ENCODE results near the gene INSM1.

Gene INSM1

GRCh38 chr20:20371681-20372080, 3.8 kb downstream of the INSM1 start:
- TF ChIP-seq, protein P1, sequence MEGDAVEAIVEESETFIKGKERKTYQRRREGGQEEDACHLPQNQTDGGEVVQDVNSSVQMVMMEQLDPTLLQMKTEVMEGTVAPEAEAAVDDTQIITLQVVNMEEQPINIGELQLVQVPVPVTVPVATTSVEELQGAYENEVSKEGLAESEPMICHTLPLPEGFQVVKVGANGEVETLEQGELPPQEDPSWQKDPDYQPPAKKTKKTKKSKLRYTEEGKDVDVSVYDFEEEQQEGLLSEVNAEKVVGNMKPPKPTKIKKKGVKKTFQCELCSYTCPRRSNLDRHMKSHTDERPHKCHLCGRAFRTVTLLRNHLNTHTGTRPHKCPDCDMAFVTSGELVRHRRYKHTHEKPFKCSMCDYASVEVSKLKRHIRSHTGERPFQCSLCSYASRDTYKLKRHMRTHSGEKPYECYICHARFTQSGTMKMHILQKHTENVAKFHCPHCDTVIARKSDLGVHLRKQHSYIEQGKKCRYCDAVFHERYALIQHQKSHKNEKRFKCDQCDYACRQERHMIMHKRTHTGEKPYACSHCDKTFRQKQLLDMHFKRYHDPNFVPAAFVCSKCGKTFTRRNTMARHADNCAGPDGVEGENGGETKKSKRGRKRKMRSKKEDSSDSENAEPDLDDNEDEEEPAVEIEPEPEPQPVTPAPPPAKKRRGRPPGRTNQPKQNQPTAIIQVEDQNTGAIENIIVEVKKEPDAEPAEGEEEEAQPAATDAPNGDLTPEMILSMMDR (IDR thresholded peaks at IDR 0.05; ENCODE audit: low read depth, low read length, missing control alignments) = no peak
- no peak overlapping the region for H3K4me3 ChIP-seq (ENCODE audit: low read depth, low read length)
- H3K27ac ChIP-seq = no peak overlapping the region
- in situ Hi-C loops (cut with HindIII; ENCODE audit: low pct_ligation_motif_present, low sequenced_read_pairs) = no loop called here
- DNase-seq = no peak
- no peaks in the 10 kb centered on the region for H3K36me3 ChIP-seq (replicated peaks)
- H3K27me3 ChIP-seq (replicated peaks) = peaks cover 65% of the 10 kb centered on the region

GRCh38 chr20:20373091-20373571, 5.2 kb downstream of the INSM1 start:
- in situ Hi-C loops (cut with HindIII; ENCODE audit: low pct_ligation_motif_present, low sequenced_read_pairs) = no loop called here
- Histone ChIP-seq H3K27ac (no peak overlapping the region), H3K27me3 (replicated peaks) (peaks cover 52% of the 10 kb centered on the region), H3K36me3 (replicated peaks) (no peaks in the 10 kb centered on the region), H3K4me3 (ENCODE audit: low read depth, low read length) (no peak overlapping the region)
- no peak for DNase-seq
- TF ChIP-seq, protein P1 (IDR thresholded peaks at IDR 0.05; ENCODE audit: low read depth, low read length, missing control alignments) = no peak

DNA sequence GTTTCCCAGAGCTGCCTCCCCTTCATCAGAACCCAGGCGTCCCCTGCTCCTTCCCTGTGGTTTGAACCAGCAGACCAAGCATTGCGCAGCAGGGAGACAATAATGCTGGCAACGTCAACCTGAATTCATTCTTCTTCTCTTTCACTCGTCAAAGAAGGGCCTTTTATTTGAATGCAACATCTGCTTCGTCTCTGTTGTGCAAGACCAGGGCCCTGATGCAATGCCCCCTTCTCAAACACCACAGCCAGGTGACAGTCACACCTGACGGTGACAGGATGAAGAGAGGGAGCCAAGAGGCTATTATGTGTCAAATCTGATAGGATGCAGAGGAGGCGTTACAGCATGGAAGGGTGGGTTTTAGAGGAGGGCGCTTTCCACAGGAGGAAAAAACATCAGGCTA, 8.0 kb downstream of the INSM1 start:
- Histone ChIP-seq H3K4me3 (ENCODE audit: low read depth, low read length) (no peak overlapping the region), H3K27me3 (replicated peaks) (peaks cover 31% of the 10 kb centered on the region)
- DNase-seq = no peak

GRCh38 chr20:20386192-20386591, 18.3 kb downstream of the INSM1 start:
- TF ChIP-seq, protein P1 (IDR thresholded peaks at IDR 0.05; ENCODE audit: low read depth, low read length, missing control alignments) = no peak
- in situ Hi-C loops (cut with HindIII; ENCODE audit: low pct_ligation_motif_present, low sequenced_read_pairs) = no loop called here

More for the DNA sequence above, 8.0 kb downstream of the INSM1 start:
- TF ChIP-seq, protein P1 (IDR thresholded peaks at IDR 0.05; ENCODE audit: low read depth, low read length, missing control alignments) = no peak
- no peak overlapping the region for H3K27ac ChIP-seq
- H3K36me3 ChIP-seq (replicated peaks) = no peaks in the 10 kb centered on the region
- in situ Hi-C loops (cut with HindIII; ENCODE audit: low pct_ligation_motif_present, low sequenced_read_pairs) = no loop called here

DNA sequence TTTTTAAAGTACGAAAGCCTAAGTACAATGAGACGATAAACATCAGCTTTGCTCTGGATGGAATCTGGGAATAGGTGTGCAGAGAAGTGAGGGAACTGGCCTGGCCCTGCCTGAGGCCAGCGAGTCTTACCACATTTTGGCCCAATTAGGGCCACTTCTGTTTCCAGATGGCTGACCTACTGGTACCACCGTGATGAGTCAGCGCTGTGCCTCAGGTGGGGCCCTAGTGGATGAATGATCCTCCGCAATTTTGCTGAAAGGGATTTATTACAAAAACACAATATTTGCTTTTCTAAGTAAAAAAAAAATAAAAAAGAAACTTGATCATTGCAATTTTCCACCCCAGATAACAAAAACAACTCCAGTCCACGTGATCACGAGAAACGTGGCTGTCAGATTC, 22.5 kb downstream of the INSM1 start:
- H3K4me3 ChIP-seq (ENCODE audit: low read depth, low read length) = no peak overlapping the region
- H3K27me3 ChIP-seq (replicated peaks) = no peaks in the 10 kb centered on the region
- no peaks in the 10 kb centered on the region for H3K36me3 ChIP-seq (replicated peaks)
- DNase-seq = no peak
- no peak overlapping the region for H3K27ac ChIP-seq
- TF ChIP-seq, protein P1 (IDR thresholded peaks at IDR 0.05; ENCODE audit: low read depth, low read length, missing control alignments) = no peak
- in situ Hi-C loops (cut with HindIII; ENCODE audit: low pct_ligation_motif_present, low sequenced_read_pairs) = no loop called here

More at GRCh38 chr20:20386192-20386591, 18.3 kb downstream of the INSM1 start:
- H3K4me3 ChIP-seq (ENCODE audit: low read depth, low read length) = no peak overlapping the region
- DNase-seq = no peak
- no peaks in the 10 kb centered on the region for H3K27me3 ChIP-seq (replicated peaks)
- H3K27ac ChIP-seq = no peak overlapping the region
- no peaks in the 10 kb centered on the region for H3K36me3 ChIP-seq (replicated peaks)

GRCh38 chr20:20391115-20391514, 23.2 kb downstream of the INSM1 start:
- Histone ChIP-seq H3K27me3 (replicated peaks) (no peaks in the 10 kb centered on the region), H3K36me3 (replicated peaks) (no peaks in the 10 kb centered on the region), H3K4me3 (ENCODE audit: low read depth, low read length) (no peak overlapping the region), H3K27ac (no peak overlapping the region)
- in situ Hi-C loops (cut with HindIII; ENCODE audit: low pct_ligation_motif_present, low sequenced_read_pairs) = no loop called here
- TF ChIP-seq, protein P1 (IDR thresholded peaks at IDR 0.05; ENCODE audit: low read depth, low read length, missing control alignments) = no peak
- DNase-seq = no peak

Data from brain microvascular endothelial cell (primary cell).